Upper lobe of left lung (tissue), 4 donors: ENCODE results near the gene TAAR1.

Source experiments
- EP300 ChIP-seq, 4 donors: sonication (generic); formaldehyde crosslinking; IDR thresholded peaks; one replicate each; pipeline ENCODE4 v1.5.1; 2017; ENCODE audit warnings: antibody characterized with exemption in 4 of 4, control low read depth in 2 of 4
- POLR2A ChIP-seq, 4 donors: fragments of 450-650 bp; IDR thresholded peaks; one replicate each; pipeline ENCODE4 v1.5.1; 2016 to 2017; ENCODE audit warnings: antibody characterized with exemption in 4 of 4, mild to moderate bottlenecking in 2 of 4
- TF ChIP-seq, protein P1 (sequence below), 6 experiments: fragments of 450-650 bp in 4 of 6; fragments of 200-600 bp in 2 of 6; sonication (generic) in 2 of 6; IDR thresholded peaks; one replicate each; pipeline ENCODE4 v1.5.1; 2016 to 2019; ENCODE audit warnings: antibody characterized with exemption in 6 of 6

DNA sequence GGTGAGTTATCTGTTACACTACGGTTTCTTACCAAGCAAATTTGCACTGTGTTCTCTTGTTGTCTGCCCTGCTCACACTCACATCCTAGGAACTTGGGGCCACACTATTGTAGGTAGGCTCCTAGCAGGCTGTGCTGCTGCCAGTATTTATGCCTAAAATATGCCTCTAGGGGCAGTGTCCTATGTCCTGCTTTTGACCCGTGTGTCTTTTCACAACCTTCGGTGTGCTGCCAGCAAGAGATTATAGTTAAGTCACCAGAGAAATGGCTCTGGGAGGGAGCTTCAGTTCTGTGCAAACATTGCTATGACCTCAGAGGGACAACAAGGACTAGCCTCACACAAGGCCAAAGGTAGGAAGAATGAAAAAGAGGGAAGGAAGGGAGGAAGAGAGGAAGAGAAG, 60.5 kb downstream of the TAAR1 start:
- TF ChIP-seq, protein P1, sequence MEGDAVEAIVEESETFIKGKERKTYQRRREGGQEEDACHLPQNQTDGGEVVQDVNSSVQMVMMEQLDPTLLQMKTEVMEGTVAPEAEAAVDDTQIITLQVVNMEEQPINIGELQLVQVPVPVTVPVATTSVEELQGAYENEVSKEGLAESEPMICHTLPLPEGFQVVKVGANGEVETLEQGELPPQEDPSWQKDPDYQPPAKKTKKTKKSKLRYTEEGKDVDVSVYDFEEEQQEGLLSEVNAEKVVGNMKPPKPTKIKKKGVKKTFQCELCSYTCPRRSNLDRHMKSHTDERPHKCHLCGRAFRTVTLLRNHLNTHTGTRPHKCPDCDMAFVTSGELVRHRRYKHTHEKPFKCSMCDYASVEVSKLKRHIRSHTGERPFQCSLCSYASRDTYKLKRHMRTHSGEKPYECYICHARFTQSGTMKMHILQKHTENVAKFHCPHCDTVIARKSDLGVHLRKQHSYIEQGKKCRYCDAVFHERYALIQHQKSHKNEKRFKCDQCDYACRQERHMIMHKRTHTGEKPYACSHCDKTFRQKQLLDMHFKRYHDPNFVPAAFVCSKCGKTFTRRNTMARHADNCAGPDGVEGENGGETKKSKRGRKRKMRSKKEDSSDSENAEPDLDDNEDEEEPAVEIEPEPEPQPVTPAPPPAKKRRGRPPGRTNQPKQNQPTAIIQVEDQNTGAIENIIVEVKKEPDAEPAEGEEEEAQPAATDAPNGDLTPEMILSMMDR (IDR thresholded peaks at IDR 0.05): no peak
- no peak for TF ChIP-seq POLR2A (IDR thresholded peaks at IDR 0.05)
- TF ChIP-seq EP300 (IDR thresholded peaks at IDR 0.05): no peak
